Gastrocnemius medialis (tissue), 4 donors: Measurements from ENCODE around the gene KCNH4.

Experiments used
- CTCF ChIP-seq, 5 experiments: fragments of 450-650 bp in 3 of 5; fragments of 200-600 bp in 2 of 5; sonication (generic) in 2 of 5; IDR thresholded peaks in 4 of 5; conservative IDR thresholded peaks in 1 of 5; 1 replicate in 4 of 5; 2 replicates in 1 of 5; pipeline ENCODE4 v1.5.1; 2016 to 2019; ENCODE audit warnings: antibody characterized with exemption in 5 of 5, mild to moderate bottlenecking in 3 of 5, moderate library complexity in 3 of 5
- POLR2A ChIP-seq, 2 donors: fragments of 450-650 bp; IDR thresholded peaks; one replicate each; pipeline ENCODE4 v1.6.1; 2017; ENCODE audit warnings: antibody characterized with exemption in 2 of 2, mild to moderate bottlenecking in 2 of 2, moderate library complexity in 2 of 2

- TF ChIP-seq POLR2A (IDR thresholded peaks at IDR 0.05) (no peak), CTCF (IDR thresholded peaks at IDR 0.05 in 4 of 5, conservative IDR thresholded peaks at IDR 0.05 in 1 of 5) (no peak)
Observed at GRCh38 chr17:42224651-42225050, 43.7 kb upstream of the KCNH4 start.
